NB4 (cell line): ENCODE measurements around the gene RAB32.

ENCODE experiments used
- MYC ChIP-seq: IDR thresholded peaks from 2 replicates; pipeline ENCODE4 v1.6.1; 2011; ENCODE audit warnings: low read depth, low read length
- POLR2A ChIP-seq: IDR thresholded peaks from 2 replicates; pipeline ENCODE4 v1.6.1; 2011; ENCODE audit warnings: mild to moderate bottlenecking; ENCODE audit not compliant: insufficient read length; ENCODE audit errors: extremely low read depth
- TF ChIP-seq, protein P1 (sequence below): IDR thresholded peaks from one replicate; pipeline ENCODE4 v1.5.1; 2012; ENCODE audit warnings: low read depth, low read length

DNA sequence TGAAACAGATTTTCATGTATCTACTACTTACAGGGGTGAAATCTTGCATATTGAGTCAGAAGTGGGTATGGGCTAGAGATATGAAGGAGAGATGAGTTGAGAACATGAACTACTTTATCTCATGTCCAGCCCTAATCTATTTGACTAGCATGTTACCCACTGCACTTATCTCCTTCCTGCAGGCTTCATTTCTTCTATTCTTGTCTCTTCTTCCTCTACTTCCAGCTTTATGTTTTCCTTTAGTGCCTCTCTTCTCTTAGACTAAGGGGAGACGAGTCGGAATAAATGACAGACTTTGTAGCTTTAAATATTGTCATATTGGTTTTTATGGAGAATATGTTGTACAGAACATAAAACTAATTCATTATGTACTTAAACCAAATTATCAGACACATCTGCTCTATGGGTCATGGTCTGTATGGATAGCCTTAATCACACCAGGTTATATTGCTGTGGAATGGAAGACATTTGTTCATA, 5.3 kb downstream of the RAB32 start:
- TF ChIP-seq, protein P1, sequence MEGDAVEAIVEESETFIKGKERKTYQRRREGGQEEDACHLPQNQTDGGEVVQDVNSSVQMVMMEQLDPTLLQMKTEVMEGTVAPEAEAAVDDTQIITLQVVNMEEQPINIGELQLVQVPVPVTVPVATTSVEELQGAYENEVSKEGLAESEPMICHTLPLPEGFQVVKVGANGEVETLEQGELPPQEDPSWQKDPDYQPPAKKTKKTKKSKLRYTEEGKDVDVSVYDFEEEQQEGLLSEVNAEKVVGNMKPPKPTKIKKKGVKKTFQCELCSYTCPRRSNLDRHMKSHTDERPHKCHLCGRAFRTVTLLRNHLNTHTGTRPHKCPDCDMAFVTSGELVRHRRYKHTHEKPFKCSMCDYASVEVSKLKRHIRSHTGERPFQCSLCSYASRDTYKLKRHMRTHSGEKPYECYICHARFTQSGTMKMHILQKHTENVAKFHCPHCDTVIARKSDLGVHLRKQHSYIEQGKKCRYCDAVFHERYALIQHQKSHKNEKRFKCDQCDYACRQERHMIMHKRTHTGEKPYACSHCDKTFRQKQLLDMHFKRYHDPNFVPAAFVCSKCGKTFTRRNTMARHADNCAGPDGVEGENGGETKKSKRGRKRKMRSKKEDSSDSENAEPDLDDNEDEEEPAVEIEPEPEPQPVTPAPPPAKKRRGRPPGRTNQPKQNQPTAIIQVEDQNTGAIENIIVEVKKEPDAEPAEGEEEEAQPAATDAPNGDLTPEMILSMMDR: no peak
- no peak for TF ChIP-seq POLR2A
- TF ChIP-seq MYC: no peak
